IMR-90 (cell line): ENCODE results near the gene DYNLT4.

ENCODE experiments used
- BHLHE40 ChIP-seq: fragments of 150-350 bp; IDR thresholded peaks from 2 replicates; pipeline ENCODE4 v1.6.1; 2016; ENCODE audit warnings: mild to moderate bottlenecking, low read depth, low read length
- CEBPB ChIP-seq: IDR thresholded peaks from 2 replicates; pipeline ENCODE4 v1.6.1; 2012; ENCODE audit warnings: low read depth, low read length, improper control_type of control experiment
- CHD1 ChIP-seq: IDR thresholded peaks from 2 replicates; pipeline ENCODE4 v1.6.1; 2012; ENCODE audit warnings: low read depth, low read length, improper control_type of control experiment
- FOS ChIP-seq: fragments of 150-350 bp; IDR thresholded peaks from 2 replicates; pipeline ENCODE4 v1.6.1; 2016; ENCODE audit warnings: low read depth, low read length
- MXI1 ChIP-seq: IDR thresholded peaks from 2 replicates; pipeline ENCODE4 v1.6.1; 2012; ENCODE audit warnings: low read depth, mild to moderate bottlenecking, low read length, moderate library complexity, borderline replicate concordance
- NFE2L2 ChIP-seq: fragments of 150-350 bp; IDR thresholded peaks from 2 replicates; pipeline ENCODE4 v1.6.1; 2016; ENCODE audit warnings: low read depth, mild to moderate bottlenecking, low read length
- POLR2A ChIP-seq: IDR thresholded peaks from 2 replicates; pipeline ENCODE4 v1.6.1; 2012; ENCODE audit warnings: mild to moderate bottlenecking, low read depth, low read length
- RAD21 ChIP-seq: IDR thresholded peaks from 2 replicates; pipeline ENCODE4 v1.6.1; 2012; ENCODE audit warnings: low read length, improper control_type of control experiment
- RCOR1 ChIP-seq: IDR thresholded peaks from 2 replicates; pipeline ENCODE4 v1.6.1; 2012; ENCODE audit warnings: mild to moderate bottlenecking, low read length, improper control_type of control experiment; ENCODE audit not compliant: insufficient replicate concordance
- RFX5 ChIP-seq: IDR thresholded peaks from 2 replicates; pipeline ENCODE4 v1.8.0; 2012; ENCODE audit warnings: low read depth, mild to moderate bottlenecking, low read length, moderate library complexity
- SMC3 ChIP-seq: fragments of 150-350 bp; IDR thresholded peaks from 2 replicates; pipeline ENCODE4 v1.6.1; 2016; ENCODE audit warnings: low read depth, mild to moderate bottlenecking, antibody characterized with exemption, low read length, moderate library complexity
- TF ChIP-seq, protein P1 (sequence below): conservative IDR thresholded peaks from 2 replicates; pipeline ENCODE4 v1.5.1; 2012; ENCODE audit warnings: mild to moderate bottlenecking, low read depth, low read length, improper control_type of control experiment
- TF ChIP-seq, protein P2 (sequence below): fragments of 150-350 bp; IDR thresholded peaks from 2 replicates; pipeline ENCODE4 v1.6.1; 2016; ENCODE audit warnings: low read depth, mild to moderate bottlenecking, low read length, moderate library complexity, borderline replicate concordance
- TF ChIP-seq, protein P3 (sequence below): fragments of 150-350 bp; IDR thresholded peaks from 2 replicates; pipeline ENCODE4 v1.6.1; 2017; ENCODE audit warnings: mild to moderate bottlenecking, antibody characterized with exemption, low read length, low read depth

DNA sequence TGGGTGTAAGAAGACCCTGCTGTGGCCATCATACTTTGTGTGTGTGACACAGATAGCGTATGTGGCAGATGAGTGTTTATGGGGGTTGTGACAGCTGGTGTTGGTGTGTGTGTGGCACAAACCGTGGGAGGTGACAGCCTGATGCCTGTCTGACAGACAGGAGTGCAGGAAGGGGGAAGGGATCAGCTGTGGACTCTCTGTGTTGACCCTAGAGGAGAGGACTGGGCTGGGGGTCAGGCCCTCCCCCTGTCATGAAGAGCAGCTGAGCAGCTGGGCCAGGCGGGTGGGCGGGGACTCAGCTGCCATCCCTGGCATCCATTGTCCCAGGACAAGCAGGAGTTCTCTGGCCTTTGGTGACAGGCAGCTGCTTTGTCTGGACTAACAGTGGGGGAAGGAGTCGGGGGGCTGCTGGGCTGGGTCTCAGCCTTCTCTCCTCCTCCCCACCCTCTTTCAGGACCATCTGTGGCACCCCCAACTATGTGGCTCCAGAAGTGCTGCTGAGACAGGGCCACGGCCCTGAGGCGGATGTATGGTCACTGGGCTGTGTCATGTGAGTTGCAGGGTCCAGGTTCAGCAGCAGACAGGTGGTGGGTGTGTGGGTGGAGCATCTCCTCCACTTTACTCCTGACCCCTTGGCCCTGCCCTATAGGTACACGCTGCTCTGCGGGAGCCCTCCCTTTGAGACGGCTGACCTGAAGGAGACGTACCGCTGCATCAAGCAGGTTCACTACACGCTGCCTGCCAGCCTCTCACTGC, 4.7 kb downstream of the DYNLT4 start:
- TF ChIP-seq, protein P1, sequence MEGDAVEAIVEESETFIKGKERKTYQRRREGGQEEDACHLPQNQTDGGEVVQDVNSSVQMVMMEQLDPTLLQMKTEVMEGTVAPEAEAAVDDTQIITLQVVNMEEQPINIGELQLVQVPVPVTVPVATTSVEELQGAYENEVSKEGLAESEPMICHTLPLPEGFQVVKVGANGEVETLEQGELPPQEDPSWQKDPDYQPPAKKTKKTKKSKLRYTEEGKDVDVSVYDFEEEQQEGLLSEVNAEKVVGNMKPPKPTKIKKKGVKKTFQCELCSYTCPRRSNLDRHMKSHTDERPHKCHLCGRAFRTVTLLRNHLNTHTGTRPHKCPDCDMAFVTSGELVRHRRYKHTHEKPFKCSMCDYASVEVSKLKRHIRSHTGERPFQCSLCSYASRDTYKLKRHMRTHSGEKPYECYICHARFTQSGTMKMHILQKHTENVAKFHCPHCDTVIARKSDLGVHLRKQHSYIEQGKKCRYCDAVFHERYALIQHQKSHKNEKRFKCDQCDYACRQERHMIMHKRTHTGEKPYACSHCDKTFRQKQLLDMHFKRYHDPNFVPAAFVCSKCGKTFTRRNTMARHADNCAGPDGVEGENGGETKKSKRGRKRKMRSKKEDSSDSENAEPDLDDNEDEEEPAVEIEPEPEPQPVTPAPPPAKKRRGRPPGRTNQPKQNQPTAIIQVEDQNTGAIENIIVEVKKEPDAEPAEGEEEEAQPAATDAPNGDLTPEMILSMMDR = no peak
- TF ChIP-seq POLR2A (no peak), RAD21 (no peak), FOS (no peak), CEBPB (no peak), BHLHE40 (no peak), SMC3 (no peak), RFX5 (no peak), RCOR1 (no peak), CHD1 (no peak), MXI1 (no peak), NFE2L2 (no peak)
- TF ChIP-seq, protein P2, sequence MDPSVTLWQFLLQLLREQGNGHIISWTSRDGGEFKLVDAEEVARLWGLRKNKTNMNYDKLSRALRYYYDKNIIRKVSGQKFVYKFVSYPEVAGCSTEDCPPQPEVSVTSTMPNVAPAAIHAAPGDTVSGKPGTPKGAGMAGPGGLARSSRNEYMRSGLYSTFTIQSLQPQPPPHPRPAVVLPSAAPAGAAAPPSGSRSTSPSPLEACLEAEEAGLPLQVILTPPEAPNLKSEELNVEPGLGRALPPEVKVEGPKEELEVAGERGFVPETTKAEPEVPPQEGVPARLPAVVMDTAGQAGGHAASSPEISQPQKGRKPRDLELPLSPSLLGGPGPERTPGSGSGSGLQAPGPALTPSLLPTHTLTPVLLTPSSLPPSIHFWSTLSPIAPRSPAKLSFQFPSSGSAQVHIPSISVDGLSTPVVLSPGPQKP = no peak
- TF ChIP-seq, protein P3, sequence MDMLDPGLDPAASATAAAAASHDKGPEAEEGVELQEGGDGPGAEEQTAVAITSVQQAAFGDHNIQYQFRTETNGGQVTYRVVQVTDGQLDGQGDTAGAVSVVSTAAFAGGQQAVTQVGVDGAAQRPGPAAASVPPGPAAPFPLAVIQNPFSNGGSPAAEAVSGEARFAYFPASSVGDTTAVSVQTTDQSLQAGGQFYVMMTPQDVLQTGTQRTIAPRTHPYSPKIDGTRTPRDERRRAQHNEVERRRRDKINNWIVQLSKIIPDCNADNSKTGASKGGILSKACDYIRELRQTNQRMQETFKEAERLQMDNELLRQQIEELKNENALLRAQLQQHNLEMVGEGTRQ = no peak
